IMR-90 (cell line): ENCODE data around the gene MAJIN. TPM values are rescaled to one million over a fixed set of nuclear protein-coding genes. Genes with fewer than 3 reads are reported as not detected.
A peak's percentile ranks its signal among the peaks of the same experiment; 100 is the strongest.

ENCODE experiments used
- ATAC-seq: fragments of 200-7000 bp; cut with Tn5 transposase; 2 replicates; pipeline ENCODE4 v1.9.1; 2020; ENCODE audit warnings: low read depth, mild to moderate bottlenecking, moderate library complexity
- BruUV-seq: library from RNA; stranded (reverse); fragments of 400-500 nt; replicated peaks from 2 replicates; lab custom pipeline; 2021; lab: Mats Ljungman, UMichigan
- CTCF ChIA-PET: fragments of 300-600 bp; formaldehyde crosslinking; extraction: SDS; loops from one replicate; lab custom pipeline; 2021; ENCODE audit warnings: antibody characterized with exemption; lab: Yijun Ruan, JAX
- POLR2A ChIA-PET: fragments of 300-600 bp; sonication (Branson Sonifier 250); formaldehyde crosslinking; loops from one replicate; lab custom pipeline; 2022; ENCODE audit warnings: antibody characterized with exemption; ENCODE audit not compliant: unreplicated experiment; lab: Charles Lee
- DNase-seq: peaks from one replicate; pipeline ENCODE4 v3.0.0; 2013
- H2AFZ ChIP-seq: replicated peaks from 2 replicates; pipeline ENCODE3; 2013; ENCODE audit warnings: low read length, mild to moderate bottlenecking; ENCODE audit not compliant: poor library complexity
- H2AK5ac ChIP-seq: 2 replicates; pipeline ENCODE4 v1.6.1; 2013; ENCODE audit warnings: low read depth, low read length, inconsistent platforms
- H2AK9ac ChIP-seq: replicated peaks from 2 replicates; pipeline ENCODE3; 2013; ENCODE audit warnings: mild to moderate bottlenecking, low read depth, low read length, moderate library complexity; ENCODE audit not compliant: poor library complexity
- H2BK120ac ChIP-seq: 2 replicates; pipeline ENCODE4 v1.6.1; 2013; ENCODE audit warnings: low read depth, low read length, inconsistent platforms
- H2BK15ac ChIP-seq: 3 replicates; pipeline ENCODE4 v1.6.1; 2013; ENCODE audit warnings: low read depth, low read length, inconsistent platforms
- H2BK20ac ChIP-seq: 2 replicates; pipeline ENCODE4 v1.6.1; 2013; ENCODE audit warnings: low read depth, mild to moderate bottlenecking, inconsistent platforms, low read length, moderate library complexity
- H2BK5ac ChIP-seq: 2 replicates; pipeline ENCODE4 v1.6.1; 2013; ENCODE audit warnings: mild to moderate bottlenecking, low read depth, low read length, inconsistent platforms; ENCODE audit not compliant: poor library complexity, severe bottlenecking
- H3K14ac ChIP-seq: replicated peaks from 2 replicates; pipeline ENCODE4 v1.6.1; 2013; ENCODE audit warnings: low read depth, low read length, inconsistent platforms
- H3K18ac ChIP-seq: 2 replicates; pipeline ENCODE4 v1.6.1; 2013; ENCODE audit warnings: low read depth, low read length, control low read depth
- H3K23ac ChIP-seq: 2 replicates; pipeline ENCODE4 v1.6.1; 2013; ENCODE audit warnings: low read depth, low read length, inconsistent platforms
- H3K27ac ChIP-seq: 2 replicates; pipeline ENCODE4 v1.5.1; 2013; ENCODE audit warnings: mild to moderate bottlenecking, control low read depth, low read length; ENCODE audit not compliant: insufficient read depth
- H3K27me3 ChIP-seq: 2 replicates; pipeline ENCODE4 v1.6.1; 2013; ENCODE audit warnings: low read length; ENCODE audit not compliant: control insufficient read depth, insufficient read depth
- H3K36me3 ChIP-seq: 2 replicates; pipeline ENCODE4 v1.6.1; 2013; ENCODE audit warnings: low read length, mixed read lengths; ENCODE audit not compliant: control insufficient read depth, insufficient read depth
- H3K4ac ChIP-seq: 2 replicates; pipeline ENCODE4 v1.6.1; 2013; ENCODE audit warnings: low read depth, low read length, inconsistent platforms
- H3K4me1 ChIP-seq: 2 replicates; pipeline ENCODE4 v1.6.1; 2013; ENCODE audit warnings: low read length, mixed read lengths; ENCODE audit not compliant: control insufficient read depth, insufficient read depth
- H3K4me2 ChIP-seq: 2 replicates; pipeline ENCODE4 v1.6.1; 2013; ENCODE audit warnings: low read depth, mild to moderate bottlenecking, control low read depth, low read length, moderate library complexity
- H3K4me3 ChIP-seq: 2 replicates; pipeline ENCODE4 v1.5.1; 2013; ENCODE audit warnings: low read depth, mild to moderate bottlenecking, control low read depth, low read length, moderate library complexity; ENCODE audit not compliant: insufficient read depth
- H3K56ac ChIP-seq: 2 replicates; pipeline ENCODE4 v1.6.1; 2013; ENCODE audit warnings: low read length, inconsistent platforms; ENCODE audit not compliant: insufficient read depth; ENCODE audit errors: extremely low read depth
- H3K79me1 ChIP-seq, 2 experiments: 2 replicates each; pipeline ENCODE4 v1.6.1; 2013; ENCODE audit warnings: low read length in 2 of 2, inconsistent platforms in 1 of 2, low read depth in 1 of 2
- H3K9ac ChIP-seq: 2 replicates; pipeline ENCODE4 v1.6.1; 2013; ENCODE audit warnings: low read depth, low read length, control low read depth
- H3K9me1 ChIP-seq: 2 replicates; pipeline ENCODE4 v1.6.1; 2013; ENCODE audit warnings: low read length, inconsistent platforms; ENCODE audit not compliant: insufficient read depth
- H3K9me3 ChIP-seq: 2 replicates; pipeline ENCODE4 v1.6.1; 2013; ENCODE audit warnings: low read length; ENCODE audit not compliant: control insufficient read depth, insufficient read depth
- H4K20me1 ChIP-seq: 2 replicates; pipeline ENCODE4 v1.6.1; 2013; ENCODE audit warnings: low read length, inconsistent platforms; ENCODE audit not compliant: insufficient read depth
- H4K5ac ChIP-seq: 2 replicates; pipeline ENCODE4 v1.6.1; 2013; ENCODE audit warnings: mild to moderate bottlenecking, low read depth, low read length, control low read depth
- H4K8ac ChIP-seq, 2 experiments: 2 replicates each; pipeline ENCODE4 v1.6.1; 2013; ENCODE audit warnings: low read depth in 2 of 2, low read length in 2 of 2, control low read depth in 1 of 2, inconsistent platforms in 1 of 2
- H4K91ac ChIP-seq: 2 replicates; pipeline ENCODE4 v1.6.1; 2013; ENCODE audit warnings: low read depth, low read length, inconsistent platforms; ENCODE audit not compliant: insufficient read depth
- CEBPB ChIP-seq: IDR thresholded peaks from 2 replicates; pipeline ENCODE4 v1.6.1; 2012; ENCODE audit warnings: low read depth, low read length, improper control_type of control experiment
- FOS ChIP-seq: fragments of 150-350 bp; IDR thresholded peaks from 2 replicates; pipeline ENCODE4 v1.6.1; 2016; ENCODE audit warnings: low read depth, low read length
- MAFK ChIP-seq: IDR thresholded peaks from 2 replicates; pipeline ENCODE4 v1.6.1; 2012; ENCODE audit warnings: low read depth, low read length, improper control_type of control experiment
- MAZ ChIP-seq: IDR thresholded peaks from 2 replicates; pipeline ENCODE4 v1.6.1; 2012; ENCODE audit warnings: low read depth, mild to moderate bottlenecking, low read length, improper control_type of control experiment, moderate library complexity, borderline replicate concordance
- POLR2A ChIP-seq: IDR thresholded peaks from 2 replicates; pipeline ENCODE4 v1.6.1; 2012; ENCODE audit warnings: mild to moderate bottlenecking, low read depth, low read length
- RAD21 ChIP-seq: IDR thresholded peaks from 2 replicates; pipeline ENCODE4 v1.6.1; 2012; ENCODE audit warnings: low read length, improper control_type of control experiment
- SMC3 ChIP-seq: fragments of 150-350 bp; IDR thresholded peaks from 2 replicates; pipeline ENCODE4 v1.6.1; 2016; ENCODE audit warnings: low read depth, mild to moderate bottlenecking, antibody characterized with exemption, low read length, moderate library complexity
- WGBS, 2 experiments: methylation state at CpG; one replicate each; pipeline versions ENCODE4 v1.1.5 to v1.1.7; 2013; ENCODE audit warnings: missing lambda C conversion rate in 2 of 2; ENCODE audit not compliant: insufficient read length in 1 of 2; ENCODE audit errors: extremely low coverage in 2 of 2; 5-methylcytosine and 5-hydroxymethylcytosine counted together
- dilution Hi-C: fragments of 300-500 bp; cut with HindIII; formaldehyde crosslinking; loops from one replicate; pipeline ENCODE4 v1.14.3; 2018; ENCODE audit warnings: low sequenced_read_pairs; ENCODE audit not compliant: unreplicated experiment
- in situ Hi-C: fragments of 300-500 bp; cut with MboI; formaldehyde crosslinking; loops from 3 replicates; pipeline ENCODE4 v1.14.3; 2019; ENCODE audit warnings: low sequenced_read_pairs, inconsistent platforms, mixed read lengths
- intact Hi-C: fragments of 100-400 bp; cut with micrococcal nuclease; formaldehyde crosslinking; loops from 2 replicates; pipeline ENCODE4 v1.10.0; 2022
- polyA plus RNA-seq, 3 experiments: library from polyadenylated mRNA; depleted of rRNA; stranded (reverse); fragments of >200 nt; gene quantifications; 2 replicates each; pipeline ENCODE4 v1.2.3, GENCODE V29; 2012; ENCODE audit warnings: low replicate concordance in 1 of 3
- total RNA-seq: library from RNA; depleted of rRNA; stranded (reverse); fragments of >200 nt; gene quantifications from 2 replicates; pipeline ENCODE4 v1.2.3, GENCODE V29; 2012
- TF ChIP-seq, protein P1 (sequence below): fragments of 150-350 bp; IDR thresholded peaks from 2 replicates; pipeline ENCODE4 v1.6.1; 2017; ENCODE audit warnings: mild to moderate bottlenecking, antibody characterized with exemption, low read length, low read depth

Gene MAJIN
- total and polyA plus RNA-seq, 2 of the 4 experiments (the other 2 are of a cell fraction): not detected

- H4K20me1 ChIP-seq: no peaks in the 10 kb centered on the region
- H3K9ac ChIP-seq: no peak overlapping the region
- peaks cover 18% of the 10 kb centered on the region for H3K9me1 ChIP-seq
- no peak overlapping the region for H2BK20ac ChIP-seq
- no peaks in the 10 kb centered on the region for H3K27me3 ChIP-seq
- no peak overlapping the region for H4K8ac ChIP-seq
- WGBS, 2 experiments: no CpG with 5 or more reads among the region's 2 CpGs
- no peak overlapping the region for H2BK5ac ChIP-seq
- POLR2A ChIA-PET: no interaction called here
- TF ChIP-seq POLR2A (no peak), MAFK (no peak), CEBPB (no peak), SMC3 (no peak), MAZ (no peak), RAD21 (no peak), FOS (no peak)
- TF ChIP-seq, protein P1, sequence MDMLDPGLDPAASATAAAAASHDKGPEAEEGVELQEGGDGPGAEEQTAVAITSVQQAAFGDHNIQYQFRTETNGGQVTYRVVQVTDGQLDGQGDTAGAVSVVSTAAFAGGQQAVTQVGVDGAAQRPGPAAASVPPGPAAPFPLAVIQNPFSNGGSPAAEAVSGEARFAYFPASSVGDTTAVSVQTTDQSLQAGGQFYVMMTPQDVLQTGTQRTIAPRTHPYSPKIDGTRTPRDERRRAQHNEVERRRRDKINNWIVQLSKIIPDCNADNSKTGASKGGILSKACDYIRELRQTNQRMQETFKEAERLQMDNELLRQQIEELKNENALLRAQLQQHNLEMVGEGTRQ: no peak
- H3K4me2 ChIP-seq: no peak overlapping the region
- no peak overlapping the region for H3K23ac ChIP-seq
- CTCF ChIA-PET: no interaction called here
- ATAC-seq: no peak
- H2BK120ac ChIP-seq: 0 out of 2 replicates have a peak overlapping the region, but pooled peaks have one; percentile 27
- no peak overlapping the region for H3K27ac ChIP-seq
- H3K18ac ChIP-seq: no peak overlapping the region
- no TSS peak for BruUV-seq
- no peak overlapping the region for H2BK15ac ChIP-seq
- no peak for DNase-seq
- no peak overlapping the region for H2AFZ ChIP-seq
- in situ Hi-C loops (loop anchor here (5.0 to 10.0 kb wide), 2 partner anchors 87 to 164 kb away; partner anchors contain the start of genes CDC42BPG and PPP2R5B), dilution Hi-C loops (no loop called here), intact Hi-C loops (no loop called here)
- no peak overlapping the region for H4K91ac ChIP-seq
- no peak overlapping the region for H4K5ac ChIP-seq
- no peak overlapping the region for H3K14ac ChIP-seq
- no peak overlapping the region for H2AK5ac ChIP-seq
- no peak overlapping the region for H3K4ac ChIP-seq
- H3K56ac ChIP-seq: no peak overlapping the region
- no peak overlapping the region for H3K4me3 ChIP-seq
- no peak overlapping the region for H2AK9ac ChIP-seq
- peaks cover 8% of the 10 kb centered on the region for H3K4me1 ChIP-seq
- H3K9me3 ChIP-seq: no peaks in the 10 kb centered on the region
- no peaks in the 10 kb centered on the region for H3K36me3 ChIP-seq
- peaks cover 0 to 7% of the 10 kb centered on the region in 2 experiments; a peak in 2 of 4 replicates for H3K79me1 ChIP-seq
Measured at GRCh38 chr11:65008873-65009272, 37.0 kb upstream of the MAJIN start.
